ENCODE results near the gene COL9A3.

The COL9A3 gene

DNA sequence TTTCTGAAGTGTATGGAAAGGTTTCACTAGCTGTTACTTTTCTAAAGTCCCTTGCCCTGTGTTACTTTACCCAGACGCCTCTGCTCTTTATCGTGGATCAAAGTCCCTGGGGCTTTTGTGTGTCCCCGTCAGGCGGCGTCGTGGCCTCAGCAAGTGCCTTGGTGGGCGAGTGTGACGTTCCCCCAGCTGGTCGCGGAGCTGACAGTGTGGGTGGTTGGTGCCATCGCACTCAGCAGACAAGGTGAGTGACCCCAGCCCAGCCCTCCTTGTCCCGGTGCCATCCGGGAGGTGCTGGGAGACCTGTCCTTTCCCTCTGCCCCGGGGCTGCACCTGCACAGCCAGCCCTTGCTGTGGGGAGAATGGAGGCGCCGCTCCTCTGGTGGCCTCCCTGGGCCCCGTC lies 72.1 kb downstream of the COL9A3 start:
- Histone ChIP-seq H2AK5ac (ENCODE audit: low read depth, low read length) (no peak overlapping the region), H3K27ac (replicated peaks; ENCODE audit: low read length) (no peak overlapping the region), H2BK15ac (ENCODE audit: low read length) (no peak overlapping the region), H2BK5ac (ENCODE audit: low read length) (no peak overlapping the region), H3K9ac (ENCODE audit: low read depth, low read length, poor library complexity) (no peak overlapping the region), H4K8ac (ENCODE audit: low read depth, low read length) (no peak overlapping the region), H3K4me1 (ENCODE audit: control insufficient read depth in 2 of 2, insufficient read depth in 1 of 2, low read depth in 1 of 2, low read length in 2 of 2) (peaks cover 0 to 2% of the 10 kb centered on the region in 2 donors), H2BK12ac (ENCODE audit: low read length) (no peak overlapping the region), H4K91ac (ENCODE audit: low read depth, low read length, poor library complexity) (no peak overlapping the region), H3K23ac (ENCODE audit: low read depth, low read length, poor library complexity) (no peak overlapping the region), H3K9me3 (replicated peaks in 1 of 2; ENCODE audit: control insufficient read depth in 2 of 2, insufficient read depth in 1 of 2, low read depth in 1 of 2, low read length in 2 of 2) (peaks cover 0 to 10% of the 10 kb centered on the region in 2 donors), H3K4me2 (ENCODE audit: insufficient read depth, low read length, poor library complexity, severe bottlenecking) (no peak overlapping the region), H3K4ac (ENCODE audit: low read length) (no peak overlapping the region), H2AFZ (ENCODE audit: low read length) (no peak overlapping the region), H2BK120ac (ENCODE audit: low read depth, low read length) (no peak overlapping the region), H3K4me3 (ENCODE audit: low read length in 2 of 2) (no peak overlapping the region), H3K27me3 (ENCODE audit: control insufficient read depth in 3 of 3, insufficient read depth in 3 of 3, low read depth in 1 of 3, low read length in 3 of 3) (no peaks in the 10 kb centered on the region), H3K18ac (ENCODE audit: low read length) (no peak overlapping the region), H3K14ac (ENCODE audit: low read length) (no peak overlapping the region), H3K36me3 (replicated peaks in 1 of 2; ENCODE audit: control insufficient read depth in 2 of 2, insufficient read depth in 2 of 2, low read length in 2 of 2) (peaks cover 52 to 83% of the 10 kb centered on the region in 2 donors), H3K79me1 (ENCODE audit: low read depth, low read length) (peaks cover 5% of the 10 kb centered on the region)
- no CpG with 5 or more reads among the region's 17 CpGs for WGBS, 2 donors (ENCODE audit: extremely low coverage in 2 of 2, insufficient read length in 2 of 2, insufficient replicate concordance in 1 of 2)
- DNase-seq (ENCODE audit: low spot score): no peak

GRCh38 chr20:62889411-62889810 lies 72.6 kb downstream of the COL9A3 start:
- H2BK12ac ChIP-seq (ENCODE audit: low read length): no peak overlapping the region
- WGBS, 2 donors (ENCODE audit: extremely low coverage in 2 of 2, insufficient read length in 2 of 2, insufficient replicate concordance in 1 of 2): no CpG with 5 or more reads among the region's 8 CpGs
- no peak overlapping the region for H3K4me3 ChIP-seq (ENCODE audit: low read length in 2 of 2)
- H3K4ac ChIP-seq (ENCODE audit: low read length): no peak overlapping the region
- no peak overlapping the region for H3K4me2 ChIP-seq (ENCODE audit: insufficient read depth, low read length, poor library complexity, severe bottlenecking)
- no peak overlapping the region for H3K27ac ChIP-seq (replicated peaks; ENCODE audit: low read length)
- no peak overlapping the region for H3K18ac ChIP-seq (ENCODE audit: low read length)
- H2AFZ ChIP-seq (ENCODE audit: low read length): no peak overlapping the region
- peaks cover 56 to 88% of the 10 kb centered on the region in 2 donors for H3K36me3 ChIP-seq (replicated peaks in 1 of 2; ENCODE audit: control insufficient read depth in 2 of 2, insufficient read depth in 2 of 2, low read length in 2 of 2)
- H2BK5ac ChIP-seq (ENCODE audit: low read length): no peak overlapping the region
- H4K8ac ChIP-seq (ENCODE audit: low read depth, low read length): no peak overlapping the region
- peaks cover 5% of the 10 kb centered on the region for H3K79me1 ChIP-seq (ENCODE audit: low read depth, low read length)
- no peaks in the 10 kb centered on the region for H3K27me3 ChIP-seq (ENCODE audit: control insufficient read depth in 3 of 3, insufficient read depth in 3 of 3, low read depth in 1 of 3, low read length in 3 of 3)
- H2AK5ac ChIP-seq (ENCODE audit: low read depth, low read length): no peak overlapping the region
- DNase-seq (ENCODE audit: low spot score): no peak
- H4K91ac ChIP-seq (ENCODE audit: low read depth, low read length, poor library complexity): no peak overlapping the region
- H3K14ac ChIP-seq (ENCODE audit: low read length): no peak overlapping the region
- peaks cover 0 to 2% of the 10 kb centered on the region in 2 donors for H3K4me1 ChIP-seq (ENCODE audit: control insufficient read depth in 2 of 2, insufficient read depth in 1 of 2, low read depth in 1 of 2, low read length in 2 of 2)
- H2BK120ac ChIP-seq (ENCODE audit: low read depth, low read length): no peak overlapping the region
- peaks cover 0 to 10% of the 10 kb centered on the region in 2 donors for H3K9me3 ChIP-seq (replicated peaks in 1 of 2; ENCODE audit: control insufficient read depth in 2 of 2, insufficient read depth in 1 of 2, low read depth in 1 of 2, low read length in 2 of 2)
- H2BK15ac ChIP-seq (ENCODE audit: low read length): no peak overlapping the region
- no peak overlapping the region for H3K9ac ChIP-seq (ENCODE audit: low read depth, low read length, poor library complexity)
- H3K23ac ChIP-seq (ENCODE audit: low read depth, low read length, poor library complexity): no peak overlapping the region

GRCh38 chr20:62889871-62890270 lies 73.0 kb downstream of the COL9A3 start:
- WGBS, 2 donors (ENCODE audit: extremely low coverage in 2 of 2, insufficient read length in 2 of 2, insufficient replicate concordance in 1 of 2): no CpG with 5 or more reads among the region's 9 CpGs
- no peak overlapping the region for H2BK15ac ChIP-seq (ENCODE audit: low read length)
- no peak overlapping the region for H3K4ac ChIP-seq (ENCODE audit: low read length)
- H3K27ac ChIP-seq (replicated peaks; ENCODE audit: low read length): no peak overlapping the region
- no peak overlapping the region for H2BK5ac ChIP-seq (ENCODE audit: low read length)
- H3K4me2 ChIP-seq (ENCODE audit: insufficient read depth, low read length, poor library complexity, severe bottlenecking): no peak overlapping the region
- H3K4me3 ChIP-seq (ENCODE audit: low read length in 2 of 2): peak overlapping the region in 1 of 2 donors; percentile 27
- no peak for DNase-seq (ENCODE audit: low spot score)
- no peak overlapping the region for H2BK12ac ChIP-seq (ENCODE audit: low read length)
- no peak overlapping the region for H2BK120ac ChIP-seq (ENCODE audit: low read depth, low read length)
- no peak overlapping the region for H4K91ac ChIP-seq (ENCODE audit: low read depth, low read length, poor library complexity)
- H3K36me3 ChIP-seq (replicated peaks in 1 of 2; ENCODE audit: control insufficient read depth in 2 of 2, insufficient read depth in 2 of 2, low read length in 2 of 2): peaks cover 59 to 93% of the 10 kb centered on the region in 2 donors
- H3K4me1 ChIP-seq (ENCODE audit: control insufficient read depth in 2 of 2, insufficient read depth in 1 of 2, low read depth in 1 of 2, low read length in 2 of 2): peaks cover 0 to 2% of the 10 kb centered on the region in 2 donors
- no peak overlapping the region for H2AFZ ChIP-seq (ENCODE audit: low read length)
- H2AK5ac ChIP-seq (ENCODE audit: low read depth, low read length): no peak overlapping the region
- no peak overlapping the region for H4K8ac ChIP-seq (ENCODE audit: low read depth, low read length)
- H3K23ac ChIP-seq (ENCODE audit: low read depth, low read length, poor library complexity): no peak overlapping the region
- H3K9me3 ChIP-seq (replicated peaks in 1 of 2; ENCODE audit: control insufficient read depth in 2 of 2, insufficient read depth in 1 of 2, low read depth in 1 of 2, low read length in 2 of 2): peaks cover 0 to 10% of the 10 kb centered on the region in 2 donors
- H3K18ac ChIP-seq (ENCODE audit: low read length): no peak overlapping the region
- H3K27me3 ChIP-seq (ENCODE audit: control insufficient read depth in 3 of 3, insufficient read depth in 3 of 3, low read depth in 1 of 3, low read length in 3 of 3): no peaks in the 10 kb centered on the region
- H3K14ac ChIP-seq (ENCODE audit: low read length): no peak overlapping the region
- H3K9ac ChIP-seq (ENCODE audit: low read depth, low read length, poor library complexity): no peak overlapping the region
- peaks cover 5% of the 10 kb centered on the region for H3K79me1 ChIP-seq (ENCODE audit: low read depth, low read length)

- peaks cover 59 to 98% of the 10 kb centered on the region in 2 donors for H3K36me3 ChIP-seq (replicated peaks in 1 of 2; ENCODE audit: control insufficient read depth in 2 of 2, insufficient read depth in 2 of 2, low read length in 2 of 2)
- no peak overlapping the region for H3K23ac ChIP-seq (ENCODE audit: low read depth, low read length, poor library complexity)
- H2BK5ac ChIP-seq (ENCODE audit: low read length): no peak overlapping the region
- H4K91ac ChIP-seq (ENCODE audit: low read depth, low read length, poor library complexity): no peak overlapping the region
- H2BK12ac ChIP-seq (ENCODE audit: low read length): no peak overlapping the region
- no peak overlapping the region for H3K18ac ChIP-seq (ENCODE audit: low read length)
- no peak overlapping the region for H2BK120ac ChIP-seq (ENCODE audit: low read depth, low read length)
- H2AFZ ChIP-seq (ENCODE audit: low read length): no peak overlapping the region
- WGBS, 2 donors (ENCODE audit: extremely low coverage in 2 of 2, insufficient read length in 2 of 2, insufficient replicate concordance in 1 of 2): no CpG with 5 or more reads among the region's 7 CpGs
- DNase-seq (ENCODE audit: low spot score): no peak
- H4K8ac ChIP-seq (ENCODE audit: low read depth, low read length): no peak overlapping the region
- no peak overlapping the region for H3K9ac ChIP-seq (ENCODE audit: low read depth, low read length, poor library complexity)
- no peak overlapping the region for H2AK5ac ChIP-seq (ENCODE audit: low read depth, low read length)
- H3K4me2 ChIP-seq (ENCODE audit: insufficient read depth, low read length, poor library complexity, severe bottlenecking): no peak overlapping the region
- peaks cover 0 to 10% of the 10 kb centered on the region in 2 donors for H3K9me3 ChIP-seq (replicated peaks in 1 of 2; ENCODE audit: control insufficient read depth in 2 of 2, insufficient read depth in 1 of 2, low read depth in 1 of 2, low read length in 2 of 2)
- H3K4me1 ChIP-seq (ENCODE audit: control insufficient read depth in 2 of 2, insufficient read depth in 1 of 2, low read depth in 1 of 2, low read length in 2 of 2): peaks cover 0 to 2% of the 10 kb centered on the region in 2 donors
- no peak overlapping the region for H3K4me3 ChIP-seq (ENCODE audit: low read length in 2 of 2)
- H3K79me1 ChIP-seq (ENCODE audit: low read depth, low read length): peaks cover 5% of the 10 kb centered on the region
- no peak overlapping the region for H3K4ac ChIP-seq (ENCODE audit: low read length)
- no peak overlapping the region for H2BK15ac ChIP-seq (ENCODE audit: low read length)
- no peaks in the 10 kb centered on the region for H3K27me3 ChIP-seq (ENCODE audit: control insufficient read depth in 3 of 3, insufficient read depth in 3 of 3, low read depth in 1 of 3, low read length in 3 of 3)
- no peak overlapping the region for H3K14ac ChIP-seq (ENCODE audit: low read length)
- no peak overlapping the region for H3K27ac ChIP-seq (replicated peaks; ENCODE audit: low read length)
Observed at GRCh38 chr20:62890444-62890843, 73.6 kb downstream of the COL9A3 start.

All from neuronal stem cell (in vitro differentiated cells).